Uterus (tissue), 2 donors: ENCODE measurements around the gene DOK7.

Source experiments
- POLR2A ChIP-seq, 2 donors: fragments of 450-650 bp; IDR thresholded peaks; one replicate each; pipeline ENCODE4 v1.6.1; 2016; ENCODE audit warnings: antibody characterized with exemption in 2 of 2, mild to moderate bottlenecking in 1 of 2, moderate library complexity in 1 of 2
- TF ChIP-seq, protein P1 (sequence below), 4 experiments: fragments of 200-600 bp in 2 of 4; fragments of 450-650 bp in 2 of 4; sonication (generic) in 2 of 4; IDR thresholded peaks; one replicate each; pipeline ENCODE4 v1.5.1; 2016 to 2019; ENCODE audit warnings: antibody characterized with exemption in 4 of 4, mild to moderate bottlenecking in 2 of 4, moderate library complexity in 1 of 4

DNA sequence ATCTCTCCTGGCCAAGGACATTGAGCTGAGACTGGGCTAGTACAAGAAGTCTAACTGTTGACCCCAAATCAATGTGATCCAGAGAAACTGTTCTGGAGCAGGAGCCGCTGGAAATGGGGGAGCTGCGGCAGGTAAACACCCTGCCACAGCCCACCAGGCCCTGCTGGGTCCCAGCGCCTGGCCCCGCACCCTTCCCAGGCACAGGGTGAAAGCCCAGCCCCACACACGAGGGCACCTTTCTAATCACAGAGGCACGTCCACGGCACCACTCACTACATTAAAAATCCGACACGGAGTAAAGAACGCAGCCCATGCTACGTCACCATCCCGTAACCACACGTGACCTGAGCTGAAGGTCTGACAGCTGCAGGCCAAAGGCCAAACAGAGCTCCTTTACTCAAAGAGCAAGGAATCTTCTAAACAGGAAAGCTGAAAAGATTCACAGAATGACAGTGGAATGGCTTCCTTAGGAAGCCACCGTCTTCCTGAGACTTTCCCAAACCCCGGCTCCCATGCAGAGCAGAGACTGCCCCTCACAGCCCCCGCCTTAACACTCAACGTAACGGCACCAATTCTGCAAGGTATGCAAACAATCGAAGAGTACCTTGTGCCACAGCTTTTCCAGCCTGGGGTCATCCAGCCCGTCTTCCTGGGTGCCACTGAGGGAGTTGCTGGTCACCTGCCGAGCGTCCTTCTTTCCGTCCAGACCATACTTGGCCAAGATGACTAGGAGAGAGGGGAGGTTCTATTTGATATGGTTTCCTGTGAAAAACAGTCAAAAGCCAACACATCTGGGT is 56.6 kb downstream of the DOK7 start:
- TF ChIP-seq, protein P1, sequence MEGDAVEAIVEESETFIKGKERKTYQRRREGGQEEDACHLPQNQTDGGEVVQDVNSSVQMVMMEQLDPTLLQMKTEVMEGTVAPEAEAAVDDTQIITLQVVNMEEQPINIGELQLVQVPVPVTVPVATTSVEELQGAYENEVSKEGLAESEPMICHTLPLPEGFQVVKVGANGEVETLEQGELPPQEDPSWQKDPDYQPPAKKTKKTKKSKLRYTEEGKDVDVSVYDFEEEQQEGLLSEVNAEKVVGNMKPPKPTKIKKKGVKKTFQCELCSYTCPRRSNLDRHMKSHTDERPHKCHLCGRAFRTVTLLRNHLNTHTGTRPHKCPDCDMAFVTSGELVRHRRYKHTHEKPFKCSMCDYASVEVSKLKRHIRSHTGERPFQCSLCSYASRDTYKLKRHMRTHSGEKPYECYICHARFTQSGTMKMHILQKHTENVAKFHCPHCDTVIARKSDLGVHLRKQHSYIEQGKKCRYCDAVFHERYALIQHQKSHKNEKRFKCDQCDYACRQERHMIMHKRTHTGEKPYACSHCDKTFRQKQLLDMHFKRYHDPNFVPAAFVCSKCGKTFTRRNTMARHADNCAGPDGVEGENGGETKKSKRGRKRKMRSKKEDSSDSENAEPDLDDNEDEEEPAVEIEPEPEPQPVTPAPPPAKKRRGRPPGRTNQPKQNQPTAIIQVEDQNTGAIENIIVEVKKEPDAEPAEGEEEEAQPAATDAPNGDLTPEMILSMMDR (IDR thresholded peaks at IDR 0.05): no peak
- TF ChIP-seq POLR2A (IDR thresholded peaks at IDR 0.05): no peak
